ENCODE measurements around the gene HMOX1. TPM values are rescaled to one million over a fixed set of nuclear protein-coding genes. Genes with fewer than 3 reads are reported as not detected.

The HMOX1 gene
- total and polyA plus RNA-seq, 4 donors, result 18.7 to 108 (median 59.7) TPM

DNA sequence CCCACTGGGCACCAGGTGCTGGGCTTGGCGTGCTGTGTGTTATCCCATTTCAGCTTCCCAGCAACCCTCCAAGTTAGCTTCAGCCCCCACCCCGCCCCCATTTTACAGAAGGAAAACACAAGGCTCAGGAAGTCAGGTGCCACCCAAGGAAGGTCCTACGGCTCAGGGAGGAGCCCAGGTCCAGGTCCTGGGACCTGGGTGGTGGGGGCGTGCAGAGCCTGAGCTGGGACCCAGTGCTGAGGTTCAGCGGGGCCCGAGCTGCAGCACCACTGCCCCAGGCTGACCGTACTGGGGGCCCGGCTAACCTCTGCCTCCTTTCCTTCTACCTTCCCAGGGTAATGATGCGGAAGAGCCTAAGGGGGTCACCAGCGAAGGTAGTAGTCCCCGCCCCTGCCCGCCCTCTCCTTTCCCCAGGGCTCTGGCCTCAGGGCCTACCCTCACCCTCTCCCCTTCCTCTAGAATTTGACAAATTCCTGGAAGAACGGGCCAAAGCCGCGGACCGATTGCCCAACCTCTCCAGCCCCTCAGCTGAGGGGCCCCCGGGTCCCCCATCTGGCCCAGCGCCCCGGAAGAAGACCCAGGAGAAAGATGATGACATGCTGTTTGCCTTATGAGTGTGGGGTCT lies 34.2 kb upstream of the HMOX1 start:
- WGBS, result 93% methylated on average over 19 of the region's 19 CpGs
- no peak for TF ChIP-seq FOXA2 (IDR thresholded peaks at IDR 0.05)
- TF ChIP-seq EGR1 (IDR thresholded peaks at IDR 0.05; ENCODE audit: low read depth in 2 of 2), result no peak
- TF ChIP-seq CTCF (IDR thresholded peaks at IDR 0.05; ENCODE audit: low read depth, low read length, missing input control), result no peak
- H3K9ac ChIP-seq (ENCODE audit: low read depth in 1 of 2, low read length in 2 of 2), result no peak overlapping the region
- H3K27me3 ChIP-seq (ENCODE audit: control insufficient read depth in 4 of 4, insufficient read depth in 4 of 4, low read length in 3 of 4), result no peaks in the 10 kb centered on the region
- no peak for DNase-seq (ENCODE audit: low spot score)
- H3K4me1 ChIP-seq (ENCODE audit: control insufficient read depth in 4 of 4, insufficient read depth in 4 of 4, low read length in 3 of 4), result peaks cover 5 to 20% (median 14%) of the 10 kb centered on the region in 4 donors
- peaks cover 6 to 45% (median 20%) of the 10 kb centered on the region in 4 donors for H3K36me3 ChIP-seq (ENCODE audit: control insufficient read depth in 4 of 4, insufficient read depth in 3 of 4, low read depth in 1 of 4, low read length in 3 of 4)
- no peaks in the 10 kb centered on the region for H3K9me3 ChIP-seq (ENCODE audit: control insufficient read depth in 4 of 4, low read length in 3 of 4)
- H3K4me3 ChIP-seq (ENCODE audit: low read depth in 1 of 3, low read length in 3 of 3), result no peak overlapping the region
- H3K27ac ChIP-seq (ENCODE audit: low read depth in 1 of 2, low read length in 2 of 2), result no peak overlapping the region

- no peak for DNase-seq (ENCODE audit: low spot score)
- peaks cover 3 to 38% (median 17%) of the 10 kb centered on the region in 4 donors for H3K36me3 ChIP-seq (ENCODE audit: control insufficient read depth in 4 of 4, insufficient read depth in 3 of 4, low read depth in 1 of 4, low read length in 3 of 4)
Observed at GRCh38 chr22:35347462-35347861, 33.4 kb upstream of the HMOX1 start.

More at GRCh38 chr22:35347462-35347861, 33.4 kb upstream of the HMOX1 start:
- peaks cover 5 to 20% (median 15%) of the 10 kb centered on the region in 4 donors for H3K4me1 ChIP-seq (ENCODE audit: control insufficient read depth in 4 of 4, insufficient read depth in 4 of 4, low read length in 3 of 4)
- H3K27me3 ChIP-seq (ENCODE audit: control insufficient read depth in 4 of 4, insufficient read depth in 4 of 4, low read length in 3 of 4), result no peaks in the 10 kb centered on the region
- H3K9ac ChIP-seq (ENCODE audit: low read depth in 1 of 2, low read length in 2 of 2), result no peak overlapping the region
- H3K9me3 ChIP-seq (ENCODE audit: control insufficient read depth in 4 of 4, low read length in 3 of 4), result no peaks in the 10 kb centered on the region
- no peak overlapping the region for H3K4me3 ChIP-seq (ENCODE audit: low read depth in 1 of 3, low read length in 3 of 3)
- TF ChIP-seq GABPA (IDR thresholded peaks at IDR 0.05 in 1 of 2, conservative IDR thresholded peaks at IDR 0.05 in 1 of 2) (no peak), NR2F2 (IDR thresholded peaks at IDR 0.05) (no peak), FOXA2 (IDR thresholded peaks at IDR 0.05) (no peak), FOXA1 (IDR thresholded peaks at IDR 0.05) (no peak), TAF1 (conservative IDR thresholded peaks at IDR 0.05) (no peak), MAX (IDR thresholded peaks at IDR 0.05) (no peak), HNF4A (conservative IDR thresholded peaks at IDR 0.05) (no peak), RXRA (IDR thresholded peaks at IDR 0.05) (no peak), EGR1 (IDR thresholded peaks at IDR 0.05; ENCODE audit: low read depth in 2 of 2) (no peak), RAD21 (IDR thresholded peaks at IDR 0.05) (no peak), HNF4G (IDR thresholded peaks at IDR 0.05) (no peak), JUND (IDR thresholded peaks at IDR 0.05) (no peak), CTCF (IDR thresholded peaks at IDR 0.05; ENCODE audit: low read depth, low read length, missing input control) (no peak)
- TF ChIP-seq, protein P1, sequence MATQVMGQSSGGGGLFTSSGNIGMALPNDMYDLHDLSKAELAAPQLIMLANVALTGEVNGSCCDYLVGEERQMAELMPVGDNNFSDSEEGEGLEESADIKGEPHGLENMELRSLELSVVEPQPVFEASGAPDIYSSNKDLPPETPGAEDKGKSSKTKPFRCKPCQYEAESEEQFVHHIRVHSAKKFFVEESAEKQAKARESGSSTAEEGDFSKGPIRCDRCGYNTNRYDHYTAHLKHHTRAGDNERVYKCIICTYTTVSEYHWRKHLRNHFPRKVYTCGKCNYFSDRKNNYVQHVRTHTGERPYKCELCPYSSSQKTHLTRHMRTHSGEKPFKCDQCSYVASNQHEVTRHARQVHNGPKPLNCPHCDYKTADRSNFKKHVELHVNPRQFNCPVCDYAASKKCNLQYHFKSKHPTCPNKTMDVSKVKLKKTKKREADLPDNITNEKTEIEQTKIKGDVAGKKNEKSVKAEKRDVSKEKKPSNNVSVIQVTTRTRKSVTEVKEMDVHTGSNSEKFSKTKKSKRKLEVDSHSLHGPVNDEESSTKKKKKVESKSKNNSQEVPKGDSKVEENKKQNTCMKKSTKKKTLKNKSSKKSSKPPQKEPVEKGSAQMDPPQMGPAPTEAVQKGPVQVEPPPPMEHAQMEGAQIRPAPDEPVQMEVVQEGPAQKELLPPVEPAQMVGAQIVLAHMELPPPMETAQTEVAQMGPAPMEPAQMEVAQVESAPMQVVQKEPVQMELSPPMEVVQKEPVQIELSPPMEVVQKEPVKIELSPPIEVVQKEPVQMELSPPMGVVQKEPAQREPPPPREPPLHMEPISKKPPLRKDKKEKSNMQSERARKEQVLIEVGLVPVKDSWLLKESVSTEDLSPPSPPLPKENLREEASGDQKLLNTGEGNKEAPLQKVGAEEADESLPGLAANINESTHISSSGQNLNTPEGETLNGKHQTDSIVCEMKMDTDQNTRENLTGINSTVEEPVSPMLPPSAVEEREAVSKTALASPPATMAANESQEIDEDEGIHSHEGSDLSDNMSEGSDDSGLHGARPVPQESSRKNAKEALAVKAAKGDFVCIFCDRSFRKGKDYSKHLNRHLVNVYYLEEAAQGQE (IDR thresholded peaks at IDR 0.05), result no peak
- TF ChIP-seq, protein P2, sequence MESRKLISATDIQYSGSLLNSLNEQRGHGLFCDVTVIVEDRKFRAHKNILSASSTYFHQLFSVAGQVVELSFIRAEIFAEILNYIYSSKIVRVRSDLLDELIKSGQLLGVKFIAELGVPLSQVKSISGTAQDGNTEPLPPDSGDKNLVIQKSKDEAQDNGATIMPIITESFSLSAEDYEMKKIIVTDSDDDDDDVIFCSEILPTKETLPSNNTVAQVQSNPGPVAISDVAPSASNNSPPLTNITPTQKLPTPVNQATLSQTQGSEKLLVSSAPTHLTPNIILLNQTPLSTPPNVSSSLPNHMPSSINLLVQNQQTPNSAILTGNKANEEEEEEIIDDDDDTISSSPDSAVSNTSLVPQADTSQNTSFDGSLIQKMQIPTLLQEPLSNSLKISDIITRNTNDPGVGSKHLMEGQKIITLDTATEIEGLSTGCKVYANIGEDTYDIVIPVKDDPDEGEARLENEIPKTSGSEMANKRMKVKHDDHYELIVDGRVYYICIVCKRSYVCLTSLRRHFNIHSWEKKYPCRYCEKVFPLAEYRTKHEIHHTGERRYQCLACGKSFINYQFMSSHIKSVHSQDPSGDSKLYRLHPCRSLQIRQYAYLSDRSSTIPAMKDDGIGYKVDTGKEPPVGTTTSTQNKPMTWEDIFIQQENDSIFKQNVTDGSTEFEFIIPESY (IDR thresholded peaks at IDR 0.05), result no peak
- no peak overlapping the region for H3K27ac ChIP-seq (ENCODE audit: low read depth in 1 of 2, low read length in 2 of 2)
- WGBS, result 93% methylated on average over 10 of the region's 10 CpGs
